Bronchial epithelial cell (primary cell): ENCODE results near the gene AKT3. TPM values are rescaled to one million over a fixed set of nuclear protein-coding genes. Genes with fewer than 3 reads are reported as not detected.
"Not testable (repeated sequence)": the region's sequence is repeated elsewhere in the genome, so short reads cannot be mapped to it uniquely, and the experiment has no call there.

Experiments used
- DNase-seq: peaks from one replicate; pipeline ENCODE4 v3.0.0-alpha.2; 2010; ENCODE audit warnings: low read depth
- FAIRE-seq: peaks from 2 replicates; lab custom pipeline; 2011; peaks lifted over from hg19 to GRCh38; lab: Jason Lieb, UNC
- H3K27me3 ChIP-seq: 2 replicates; pipeline ENCODE4 v1.5.1; 2011; ENCODE audit warnings: low read length; ENCODE audit not compliant: control insufficient read depth, insufficient read depth
- H3K36me3 ChIP-seq: 2 replicates; pipeline ENCODE4 v1.5.1; 2011; ENCODE audit warnings: low read length; ENCODE audit not compliant: control insufficient read depth, insufficient read depth
- H3K4me3 ChIP-seq: 2 replicates; pipeline ENCODE4 v1.5.1; 2011; ENCODE audit warnings: mild to moderate bottlenecking, low read depth, low read length, control low read depth
- total RNA-seq: library from RNA; depleted of rRNA; stranded (reverse); fragments of >200 nt; gene quantifications from 2 replicates; pipeline ENCODE4 v1.2.1, GENCODE V29; 2014
- TF ChIP-seq, protein P1 (sequence below): IDR thresholded peaks from 2 replicates; pipeline ENCODE4 v1.5.1; 2011; ENCODE audit warnings: mild to moderate bottlenecking, moderate library complexity, low read length, control low read depth, inconsistent platforms; ENCODE audit not compliant: insufficient read depth, severe bottlenecking

AKT3 gene
- total RNA-seq, 1 donor from 2014 or later: 7.9 TPM

DNA sequence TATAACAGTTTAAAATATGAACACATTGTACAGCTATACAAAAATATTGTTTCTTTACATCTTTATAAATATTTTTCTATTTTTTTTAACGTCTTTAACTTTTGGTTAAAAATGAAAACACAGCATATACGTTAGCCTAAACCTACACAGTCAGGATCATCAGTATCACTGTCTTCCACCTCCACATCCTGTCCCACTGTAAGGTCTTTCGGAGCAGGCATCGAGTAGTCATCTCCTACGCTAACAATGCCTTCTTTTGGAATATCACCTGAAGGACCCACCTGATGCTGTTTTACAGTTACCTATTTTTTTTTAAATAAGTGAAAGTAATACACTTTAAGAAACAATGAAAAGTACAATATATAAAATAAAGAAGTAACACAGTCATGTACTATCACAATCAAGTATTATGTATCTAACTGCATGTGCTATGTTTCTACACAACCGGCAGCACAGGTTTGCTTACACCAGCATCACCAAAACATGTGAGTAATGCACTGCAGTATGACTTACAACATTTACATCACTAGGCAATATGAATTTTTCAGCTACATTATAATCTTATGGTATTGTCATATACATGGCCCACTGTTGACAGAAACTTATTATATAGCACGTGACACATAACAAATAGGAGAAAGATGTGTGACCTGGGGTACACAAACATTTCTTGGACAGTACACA, 254.4 kb downstream of the AKT3 start:
- no peak overlapping the region for H3K4me3 ChIP-seq
- TF ChIP-seq, protein P1, sequence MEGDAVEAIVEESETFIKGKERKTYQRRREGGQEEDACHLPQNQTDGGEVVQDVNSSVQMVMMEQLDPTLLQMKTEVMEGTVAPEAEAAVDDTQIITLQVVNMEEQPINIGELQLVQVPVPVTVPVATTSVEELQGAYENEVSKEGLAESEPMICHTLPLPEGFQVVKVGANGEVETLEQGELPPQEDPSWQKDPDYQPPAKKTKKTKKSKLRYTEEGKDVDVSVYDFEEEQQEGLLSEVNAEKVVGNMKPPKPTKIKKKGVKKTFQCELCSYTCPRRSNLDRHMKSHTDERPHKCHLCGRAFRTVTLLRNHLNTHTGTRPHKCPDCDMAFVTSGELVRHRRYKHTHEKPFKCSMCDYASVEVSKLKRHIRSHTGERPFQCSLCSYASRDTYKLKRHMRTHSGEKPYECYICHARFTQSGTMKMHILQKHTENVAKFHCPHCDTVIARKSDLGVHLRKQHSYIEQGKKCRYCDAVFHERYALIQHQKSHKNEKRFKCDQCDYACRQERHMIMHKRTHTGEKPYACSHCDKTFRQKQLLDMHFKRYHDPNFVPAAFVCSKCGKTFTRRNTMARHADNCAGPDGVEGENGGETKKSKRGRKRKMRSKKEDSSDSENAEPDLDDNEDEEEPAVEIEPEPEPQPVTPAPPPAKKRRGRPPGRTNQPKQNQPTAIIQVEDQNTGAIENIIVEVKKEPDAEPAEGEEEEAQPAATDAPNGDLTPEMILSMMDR: no peak
- DNase-seq (peak; percentile 94), FAIRE-seq (no peak)
- H3K27me3 ChIP-seq: no peaks in the 10 kb centered on the region
- no peaks in the 10 kb centered on the region for H3K36me3 ChIP-seq

DNA sequence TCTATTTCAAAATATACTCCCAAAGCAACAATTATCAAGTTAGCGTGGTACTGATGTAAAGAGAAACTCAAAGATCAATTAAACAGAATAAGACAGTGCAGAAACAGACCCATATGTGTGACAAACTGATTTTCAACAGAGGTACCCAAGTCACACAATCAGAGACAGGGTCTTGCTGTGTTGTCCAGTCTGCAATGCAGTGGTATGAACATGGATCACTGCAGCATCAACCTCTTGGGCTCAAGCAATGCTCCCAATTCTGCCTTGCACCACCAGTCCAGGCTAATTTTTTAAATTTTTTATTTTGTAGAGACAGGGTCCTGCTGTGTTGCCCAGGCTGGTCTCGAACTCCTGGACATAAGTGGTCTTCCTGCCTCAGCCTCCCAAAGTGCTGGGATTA, 255.6 kb downstream of the AKT3 start:
- DNase-seq (no peak), FAIRE-seq (no peak)
- Histone ChIP-seq H3K4me3 (no peak overlapping the region), H3K27me3 (no peaks in the 10 kb centered on the region), H3K36me3 (no peaks in the 10 kb centered on the region)
- TF ChIP-seq, protein P1: no peak

DNA sequence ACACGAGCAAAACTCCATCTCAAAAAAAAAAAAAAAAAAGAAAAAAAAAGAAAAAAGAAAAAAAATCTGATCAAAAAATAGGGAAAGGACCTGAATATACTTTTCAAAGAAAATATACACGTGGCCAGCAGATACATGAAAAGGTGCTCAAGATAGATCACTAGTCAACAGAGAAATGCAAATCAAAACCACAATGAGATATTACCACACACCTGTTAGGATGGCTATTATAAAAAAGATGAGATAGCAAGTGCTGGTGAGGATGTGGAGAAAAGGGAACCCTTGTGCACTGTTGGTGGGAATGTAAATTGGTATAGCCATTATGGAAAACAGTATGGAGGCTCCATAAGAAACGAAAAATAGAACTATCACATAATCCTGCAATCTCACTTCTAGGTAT, 260.8 kb downstream of the AKT3 start:
- not testable (repeated sequence) for H3K4me3 ChIP-seq, DNase-seq, H3K36me3 ChIP-seq, FAIRE-seq, H3K27me3 ChIP-seq

DNA sequence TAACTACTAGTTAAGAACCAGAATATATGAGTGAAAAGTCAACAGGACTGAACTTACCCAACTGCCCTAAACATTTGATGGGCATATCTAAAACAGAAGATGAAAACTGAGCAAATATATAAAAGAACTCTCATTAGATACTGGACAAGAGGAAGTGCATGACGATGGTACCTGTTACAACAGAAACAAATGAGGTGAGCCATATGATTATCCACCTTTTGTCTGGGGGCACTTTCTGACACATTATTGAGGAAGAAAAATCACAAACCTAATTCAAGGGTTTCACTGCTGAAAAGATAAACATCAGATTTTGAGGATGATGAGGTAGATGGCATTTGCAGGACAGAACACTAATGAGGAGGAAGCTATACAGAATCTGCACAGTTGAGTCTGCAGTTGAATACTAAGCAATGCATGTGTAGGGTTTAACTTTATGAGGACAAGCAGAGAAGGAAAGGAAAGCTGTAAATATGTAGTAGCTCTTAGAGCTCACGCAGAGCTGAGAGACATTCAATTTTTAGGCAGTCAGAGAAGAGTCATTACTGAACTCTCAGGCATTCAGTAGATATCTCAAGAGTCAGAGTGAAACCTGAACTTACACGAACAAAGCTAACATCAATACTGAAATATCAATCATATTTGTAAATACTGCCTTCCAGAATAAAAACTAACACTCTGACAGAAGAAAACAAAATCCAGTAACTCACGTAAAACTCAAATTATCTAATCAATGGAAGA, 262.1 kb downstream of the AKT3 start:
- FAIRE-seq: no peak
- TF ChIP-seq, protein P1: no peak

DNA sequence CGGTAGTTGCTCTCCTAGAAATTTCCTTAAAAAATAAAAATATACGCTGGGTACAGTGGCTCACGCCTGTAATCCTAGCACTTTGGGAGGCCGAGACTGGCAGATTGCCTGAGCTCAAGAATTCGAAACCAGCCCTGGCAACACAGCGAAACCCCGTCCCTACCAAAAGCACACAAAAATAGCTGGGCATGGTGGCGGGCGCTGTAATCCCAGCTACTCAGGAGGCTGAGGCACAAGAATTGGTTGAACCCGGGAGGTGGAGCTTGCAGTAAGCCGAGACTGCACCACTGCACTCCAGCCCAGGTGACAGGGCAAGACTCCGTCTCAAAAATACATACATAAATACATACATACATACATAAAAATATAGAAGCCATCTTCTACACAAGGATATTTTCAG, 262.8 kb downstream of the AKT3 start:
- Histone ChIP-seq H3K4me3 (no peak overlapping the region), H3K36me3 (no peaks in the 10 kb centered on the region), H3K27me3 (no peaks in the 10 kb centered on the region)
- FAIRE-seq (no peak), DNase-seq (no peak)
- TF ChIP-seq, protein P1: no peak

More for the DNA sequence above, 262.1 kb downstream of the AKT3 start:
- Histone ChIP-seq H3K36me3 (no peaks in the 10 kb centered on the region), H3K4me3 (no peak overlapping the region), H3K27me3 (no peaks in the 10 kb centered on the region)
- no peak for DNase-seq

DNA sequence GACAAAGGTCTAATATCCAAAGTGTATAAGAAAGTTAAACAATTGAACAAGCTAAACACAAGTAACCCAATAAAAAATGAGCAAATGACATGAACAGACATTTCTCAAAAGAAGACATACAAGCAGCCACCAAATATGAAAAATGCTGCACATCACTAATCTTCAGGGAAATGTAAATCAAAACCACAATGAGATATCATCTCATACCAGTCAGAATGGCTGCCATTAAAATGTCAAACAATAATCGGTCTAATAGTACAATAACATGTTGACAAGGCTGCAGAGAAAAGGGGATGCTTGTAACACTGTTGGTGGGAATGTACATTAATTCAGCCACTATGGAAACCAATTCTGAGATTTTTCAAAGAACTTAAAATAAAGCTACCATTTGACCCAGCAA, 264.1 kb downstream of the AKT3 start:
- no peaks in the 10 kb centered on the region for H3K36me3 ChIP-seq
- H3K4me3 ChIP-seq: no peak overlapping the region
- H3K27me3 ChIP-seq: no peaks in the 10 kb centered on the region
- FAIRE-seq (no peak), DNase-seq (no peak)
- TF ChIP-seq, protein P1: no peak
